ENCODE data around the gene FABP6. TPM values are rescaled to one million over a fixed set of nuclear protein-coding genes. Genes with fewer than 3 reads are reported as not detected.

FABP6 gene
- total RNA-seq, 2 donors from 2014 or later, result 0.37 to 1.9 TPM

DNA sequence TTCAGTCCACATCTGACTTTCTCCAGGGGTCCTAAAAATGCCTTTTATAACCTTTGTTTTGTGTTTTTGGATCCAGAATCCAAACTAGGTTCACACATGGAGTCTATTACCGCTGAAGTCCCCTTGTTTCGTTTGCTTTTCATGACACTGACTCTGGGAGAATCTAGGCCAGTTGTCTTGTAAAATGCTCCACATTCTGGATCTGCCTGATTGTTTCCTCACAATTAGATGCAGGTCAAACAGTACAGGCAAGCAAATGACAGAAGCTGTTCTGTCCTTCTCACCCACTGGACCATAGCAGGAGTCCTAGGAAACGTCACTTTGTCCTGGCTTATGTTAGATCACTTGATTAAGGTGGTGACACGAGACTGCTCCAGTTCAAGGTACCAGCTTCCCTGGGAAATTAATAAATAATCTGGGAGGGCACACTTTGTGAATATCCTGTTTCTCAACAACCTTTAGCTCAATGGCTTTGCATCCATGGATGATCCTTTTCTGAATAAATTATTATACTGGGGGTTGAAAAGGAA, 34.1 kb downstream of the FABP6 start:
- Histone ChIP-seq H3K27me3 (ENCODE audit: control insufficient read depth, insufficient read depth, low read length, poor library complexity, severe bottlenecking) (no peaks in the 10 kb centered on the region), H3K9ac (ENCODE audit: extremely low read depth, low read length, poor library complexity, severe bottlenecking) (no peak overlapping the region), H3K4me1 (ENCODE audit: control insufficient read depth, insufficient read depth, low read length) (peaks cover 28% of the 10 kb centered on the region), H3K4me3 (ENCODE audit: low read length) (no peak overlapping the region), H3K9me3 (ENCODE audit: control insufficient read depth, low read length) (no peaks in the 10 kb centered on the region), H3K27ac (ENCODE audit: low read depth, low read length) (no peak overlapping the region), H3K36me3 (ENCODE audit: control insufficient read depth, insufficient read depth, low read length) (peaks cover 4% of the 10 kb centered on the region)
- Mint-ChIP-seq H3K4me1 (peaks cover 36% of the 10 kb centered on the region), H3K9me3 (no peaks in the 10 kb centered on the region), H3K36me3 (ENCODE audit: low read depth) (peaks cover 11% of the 10 kb centered on the region), H3K27ac (no peak overlapping the region), H3K27me3 (ENCODE audit: insufficient read depth) (no peaks in the 10 kb centered on the region), H3K4me3 (no peak overlapping the region)
- 83 to 92% methylated on average over 4 of the region's 4 CpGs for WGBS, 2 experiments (ENCODE audit: insufficient coverage in 1 of 2, insufficient read length in 1 of 2)
- no peak for DNase-seq
- TF ChIP-seq, protein P1, sequence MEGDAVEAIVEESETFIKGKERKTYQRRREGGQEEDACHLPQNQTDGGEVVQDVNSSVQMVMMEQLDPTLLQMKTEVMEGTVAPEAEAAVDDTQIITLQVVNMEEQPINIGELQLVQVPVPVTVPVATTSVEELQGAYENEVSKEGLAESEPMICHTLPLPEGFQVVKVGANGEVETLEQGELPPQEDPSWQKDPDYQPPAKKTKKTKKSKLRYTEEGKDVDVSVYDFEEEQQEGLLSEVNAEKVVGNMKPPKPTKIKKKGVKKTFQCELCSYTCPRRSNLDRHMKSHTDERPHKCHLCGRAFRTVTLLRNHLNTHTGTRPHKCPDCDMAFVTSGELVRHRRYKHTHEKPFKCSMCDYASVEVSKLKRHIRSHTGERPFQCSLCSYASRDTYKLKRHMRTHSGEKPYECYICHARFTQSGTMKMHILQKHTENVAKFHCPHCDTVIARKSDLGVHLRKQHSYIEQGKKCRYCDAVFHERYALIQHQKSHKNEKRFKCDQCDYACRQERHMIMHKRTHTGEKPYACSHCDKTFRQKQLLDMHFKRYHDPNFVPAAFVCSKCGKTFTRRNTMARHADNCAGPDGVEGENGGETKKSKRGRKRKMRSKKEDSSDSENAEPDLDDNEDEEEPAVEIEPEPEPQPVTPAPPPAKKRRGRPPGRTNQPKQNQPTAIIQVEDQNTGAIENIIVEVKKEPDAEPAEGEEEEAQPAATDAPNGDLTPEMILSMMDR (conservative IDR thresholded peaks at IDR 0.05), result no peak

- Mint-ChIP-seq H3K27me3 (ENCODE audit: insufficient read depth) (no peaks in the 10 kb centered on the region), H3K4me3 (no peak overlapping the region), H3K4me1 (peaks cover 35% of the 10 kb centered on the region), H3K27ac (peak overlapping the region; percentile 75), H3K9me3 (no peaks in the 10 kb centered on the region), H3K36me3 (ENCODE audit: low read depth) (peaks cover 10% of the 10 kb centered on the region)
- TF ChIP-seq, protein P1 (conservative IDR thresholded peaks at IDR 0.05), result no peak
- Histone ChIP-seq H3K9me3 (ENCODE audit: control insufficient read depth, low read length) (no peaks in the 10 kb centered on the region), H3K27me3 (ENCODE audit: control insufficient read depth, insufficient read depth, low read length, poor library complexity, severe bottlenecking) (no peaks in the 10 kb centered on the region), H3K9ac (ENCODE audit: extremely low read depth, low read length, poor library complexity, severe bottlenecking) (no peak overlapping the region), H3K36me3 (ENCODE audit: control insufficient read depth, insufficient read depth, low read length) (no peaks in the 10 kb centered on the region), H3K27ac (ENCODE audit: low read depth, low read length) (no peak overlapping the region), H3K4me1 (ENCODE audit: control insufficient read depth, insufficient read depth, low read length) (peaks cover 19% of the 10 kb centered on the region), H3K4me3 (ENCODE audit: low read length) (no peak overlapping the region)
- DNase-seq, result no peak
- WGBS, 2 experiments (ENCODE audit: insufficient coverage in 1 of 2, insufficient read length in 1 of 2), result 75 to 89% methylated on average over 2 to 5 of the region's 5 CpGs
These were observed 36.7 kb downstream of the FABP6 start for GRCh38 chr5:160266044-160266443.

DNA sequence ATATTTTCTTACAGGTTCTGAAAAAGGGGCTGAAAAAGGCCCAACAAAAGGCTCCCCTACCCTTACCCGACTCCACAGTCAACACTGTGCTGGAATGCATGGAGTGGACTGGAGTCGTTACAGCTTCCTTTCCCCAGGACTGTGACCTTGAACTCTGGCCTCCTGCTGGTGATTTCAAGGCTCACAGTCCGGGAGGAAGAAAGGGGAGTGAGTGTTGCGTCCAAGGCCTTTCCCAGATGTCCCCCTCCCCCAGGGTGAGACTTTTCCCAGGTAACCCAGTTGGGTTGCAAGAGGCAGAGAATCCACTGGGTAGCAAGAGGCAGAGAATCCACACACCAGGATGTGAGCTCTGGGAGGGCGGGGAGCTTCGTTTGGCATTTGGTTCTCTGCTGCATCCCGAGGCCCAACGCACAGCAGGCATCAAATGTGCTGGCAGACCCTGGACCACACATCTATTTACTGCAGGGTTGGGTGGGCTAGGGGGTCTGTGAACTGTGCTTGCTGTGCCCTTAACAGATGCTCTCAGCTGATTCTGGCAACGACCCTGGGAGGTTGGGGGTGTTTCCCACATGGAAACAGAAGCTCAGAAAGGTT, 37.5 kb downstream of the FABP6 start:
- Mint-ChIP-seq H3K36me3 (ENCODE audit: low read depth) (peaks cover 10% of the 10 kb centered on the region), H3K27me3 (ENCODE audit: insufficient read depth) (no peaks in the 10 kb centered on the region), H3K4me3 (no peak overlapping the region), H3K4me1 (peaks cover 35% of the 10 kb centered on the region), H3K9me3 (no peaks in the 10 kb centered on the region), H3K27ac (peak overlapping the region; percentile 75)
- no peaks in the 10 kb centered on the region for H3K36me3 ChIP-seq (ENCODE audit: control insufficient read depth, insufficient read depth, low read length)
- H3K4me3 ChIP-seq (ENCODE audit: low read length), result no peak overlapping the region
- TF ChIP-seq, protein P1 (conservative IDR thresholded peaks at IDR 0.05), result peak; percentile 76
- no peaks in the 10 kb centered on the region for H3K27me3 ChIP-seq (ENCODE audit: control insufficient read depth, insufficient read depth, low read length, poor library complexity, severe bottlenecking)
- peaks cover 11% of the 10 kb centered on the region for H3K4me1 ChIP-seq (ENCODE audit: control insufficient read depth, insufficient read depth, low read length)
- WGBS, 2 experiments (ENCODE audit: insufficient coverage in 1 of 2, insufficient read length in 1 of 2), result 49 to 54% methylated on average over 4 to 9 of the region's 9 CpGs
- H3K27ac ChIP-seq (ENCODE audit: low read depth, low read length), result no peak overlapping the region
- no peak overlapping the region for H3K9ac ChIP-seq (ENCODE audit: extremely low read depth, low read length, poor library complexity, severe bottlenecking)
- peak; percentile 91 for DNase-seq
- H3K9me3 ChIP-seq (ENCODE audit: control insufficient read depth, low read length), result no peaks in the 10 kb centered on the region
